CD14-positive monocyte (primary cell): ENCODE measurements around the gene FAT1. TPM values are rescaled to one million over a fixed set of nuclear protein-coding genes. Genes with fewer than 3 reads are reported as not detected.
A peak's percentile ranks its signal among the peaks of the same experiment; 100 is the strongest.

Experiments
- DNase-seq, 3 donors: peaks; one replicate each; pipeline ENCODE4 v3.0.0-alpha.2; 2011 to 2022
- H2AFZ ChIP-seq: 2 replicates; pipeline ENCODE4 v1.6.0; 2012; ENCODE audit warnings: mild to moderate bottlenecking, low read depth, low read length, inconsistent platforms; ENCODE audit not compliant: insufficient read depth, poor library complexity, severe bottlenecking
- H3K27ac ChIP-seq, 2 donors: 1 replicate in 1 of 2; 2 replicates in 1 of 2; pipeline ENCODE4 v1.5.1; 2012 to 2013; ENCODE audit warnings: low read length in 2 of 2, control low read depth in 1 of 2, inconsistent platforms in 1 of 2, low read depth in 1 of 2, mild to moderate bottlenecking in 1 of 2
- H3K27me3 ChIP-seq, 2 donors: one replicate each; pipeline versions ENCODE4 v1.6.0 to v1.6.1; 2011 to 2013; ENCODE audit warnings: low read length in 2 of 2; ENCODE audit not compliant: control insufficient read depth in 2 of 2, insufficient read depth in 2 of 2
- H3K36me3 ChIP-seq, 2 donors: replicated peaks in 1 of 2; 1 replicate in 1 of 2; 2 replicates in 1 of 2; pipeline versions ENCODE4 v1.5.1 to v1.6.1; 2012 to 2013; ENCODE audit warnings: low read length in 2 of 2, control low read depth in 1 of 2, inconsistent platforms in 1 of 2, mild to moderate bottlenecking in 1 of 2; ENCODE audit not compliant: insufficient read depth in 2 of 2, control insufficient read depth in 1 of 2
- H3K4me1 ChIP-seq, 2 donors: 1 replicate in 1 of 2; 2 replicates in 1 of 2; pipeline versions ENCODE4 v1.5.1 to v1.6.1; 2012 to 2013; ENCODE audit warnings: low read length in 2 of 2, control low read depth in 1 of 2, inconsistent platforms in 1 of 2, mild to moderate bottlenecking in 1 of 2, moderate library complexity in 1 of 2; ENCODE audit not compliant: insufficient read depth in 2 of 2, control insufficient read depth in 1 of 2
- H3K4me2 ChIP-seq: replicated peaks from 2 replicates; pipeline ENCODE3; 2012; ENCODE audit warnings: low read length, moderate library complexity, mild to moderate bottlenecking; ENCODE audit not compliant: poor library complexity, severe bottlenecking; ENCODE audit errors: extremely low read depth
- H3K4me3 ChIP-seq, 3 experiments: fragments of 200-600 bp in 1 of 3; sonication (generic) in 1 of 3; replicated peaks in 1 of 3; 1 replicate in 2 of 3; 2 replicates in 1 of 3; pipeline ENCODE4 v1.5.1; 2011 to 2013; ENCODE audit warnings: low read length in 3 of 3, mild to moderate bottlenecking in 3 of 3, control low read depth in 2 of 3, low read depth in 2 of 3, inconsistent platforms in 1 of 3, moderate library complexity in 1 of 3
- H3K79me2 ChIP-seq: 2 replicates; pipeline ENCODE4 v1.6.0; 2012; ENCODE audit warnings: mild to moderate bottlenecking, control low read depth, inconsistent platforms, low read length, moderate library complexity; ENCODE audit not compliant: insufficient read depth
- H3K9ac ChIP-seq: 2 replicates; pipeline ENCODE4 v1.6.0; 2017; ENCODE audit warnings: low read length, mild to moderate bottlenecking; ENCODE audit not compliant: insufficient read depth, poor library complexity, severe bottlenecking
- H3K9me3 ChIP-seq, 2 donors: replicated peaks in 1 of 2; 1 replicate in 1 of 2; 2 replicates in 1 of 2; pipeline versions ENCODE4 v1.5.1 to v1.6.1; 2012 to 2013; ENCODE audit warnings: low read length in 2 of 2, control low read depth in 1 of 2; ENCODE audit not compliant: control insufficient read depth in 1 of 2, insufficient read depth in 1 of 2
- H4K20me1 ChIP-seq: 2 replicates; pipeline ENCODE4 v1.6.0; 2012; ENCODE audit warnings: mild to moderate bottlenecking, low read length, control low read depth, moderate library complexity; ENCODE audit not compliant: insufficient read depth
- H3K27ac Mint-ChIP-seq, 7 donors: one replicate each; pipeline ENCODE4 v1.8.0; 2020; ENCODE audit warnings: mild to moderate bottlenecking in 7 of 7, mixed read lengths in 7 of 7, moderate library complexity in 6 of 7, inconsistent platforms in 2 of 7
- H3K27me3 Mint-ChIP-seq, 3 donors: one replicate each; pipeline ENCODE4 v1.8.0; 2021 to 2022; ENCODE audit warnings: low read depth in 3 of 3, mild to moderate bottlenecking in 3 of 3, mixed read lengths in 3 of 3, moderate library complexity in 3 of 3, inconsistent platforms in 1 of 3
- H3K36me3 Mint-ChIP-seq, 2 donors: one replicate each; pipeline ENCODE4 v1.8.0; 2020; ENCODE audit warnings: mixed read lengths in 2 of 2, inconsistent platforms in 1 of 2, mild to moderate bottlenecking in 1 of 2
- H3K4me1 Mint-ChIP-seq: one replicate; pipeline ENCODE4 v1.8.0; 2020; ENCODE audit warnings: mild to moderate bottlenecking, mixed read lengths
- H3K4me3 Mint-ChIP-seq, 2 donors: one replicate each; pipeline ENCODE4 v1.8.0; 2020; ENCODE audit warnings: mild to moderate bottlenecking in 2 of 2, mixed read lengths in 2 of 2, moderate library complexity in 1 of 2
- H3K9me3 Mint-ChIP-seq, 7 donors: one replicate each; pipeline ENCODE4 v1.8.0; 2020 to 2022; ENCODE audit warnings: mixed read lengths in 7 of 7, mild to moderate bottlenecking in 6 of 7, moderate library complexity in 6 of 7, inconsistent platforms in 2 of 7
- WGBS: methylation state at CpG from one replicate; pipeline ENCODE4 v1.1.5; 2013; ENCODE audit warnings: missing lambda C conversion rate; ENCODE audit not compliant: insufficient coverage; 5-methylcytosine and 5-hydroxymethylcytosine counted together
- intact Hi-C, 2 donors: fragments of 100-400 bp; cut with micrococcal nuclease; formaldehyde crosslinking; loops; one replicate each; pipeline versions ENCODE4 v1.15.0 to v1.15.1; 2023
- polyA plus RNA-seq, 3 donors: library from polyadenylated mRNA; depleted of rRNA in 1 of 3; unstranded in 2 of 3; stranded (reverse) in 1 of 3; fragments of 300-500 nt in 2 of 3; fragments of >200 nt in 1 of 3; fragmentation: Illumina TruSeq in 2 of 3; gene quantifications; 1 replicate in 2 of 3; 2 replicates in 1 of 3; pipeline ENCODE4 v1.2.3, GENCODE V29; 2012 to 2021
- TF ChIP-seq, protein P1 (sequence below): fragments of 200-600 bp; IDR thresholded peaks from one replicate; pipeline ENCODE4 v1.8.0; 2022; ENCODE audit warnings: antibody characterized with exemption, mild to moderate bottlenecking

FAT1 gene
- polyA plus RNA-seq, 3 donors = not detected

DNA sequence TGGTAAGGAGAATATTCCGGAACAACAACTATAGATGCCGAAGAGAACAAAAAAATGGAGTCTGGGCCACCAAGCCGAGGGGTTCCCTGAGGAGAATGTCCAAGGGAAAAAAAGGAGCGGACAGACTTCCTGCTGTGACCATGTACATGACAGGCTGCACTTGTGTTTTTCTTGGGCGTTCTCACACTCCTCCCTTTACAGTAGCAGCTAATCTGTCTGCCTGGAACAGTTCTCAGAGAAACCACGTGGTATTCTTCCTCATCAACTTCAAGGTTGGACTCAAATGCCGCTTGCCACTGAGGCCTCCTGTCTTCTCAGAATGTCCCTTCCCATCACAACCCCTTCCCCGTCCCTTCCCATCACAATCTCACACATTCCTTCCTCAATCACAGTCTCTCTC lies 137.5 kb downstream of the FAT1 start:
- no peaks in the 10 kb centered on the region for H3K36me3 Mint-ChIP-seq
- H3K4me1 Mint-ChIP-seq = no peaks in the 10 kb centered on the region
- H3K9me3 Mint-ChIP-seq = peaks cover 0 to 6% (median 1%) of the 10 kb centered on the region in 7 donors
- 84% methylated on average over 7 of the region's 8 CpGs for WGBS
- H3K4me2 ChIP-seq = no peak overlapping the region
- no peak for DNase-seq
- H3K4me1 ChIP-seq = no peaks in the 10 kb centered on the region
- peak overlapping the region in 1 of 2 donors; percentile 0 for H3K4me3 Mint-ChIP-seq
- H3K9ac ChIP-seq = no peak overlapping the region
- no peak overlapping the region for H3K27ac Mint-ChIP-seq
- peaks cover 0 to 5% of the 10 kb centered on the region in 2 donors for H3K9me3 ChIP-seq
- TF ChIP-seq, protein P1, sequence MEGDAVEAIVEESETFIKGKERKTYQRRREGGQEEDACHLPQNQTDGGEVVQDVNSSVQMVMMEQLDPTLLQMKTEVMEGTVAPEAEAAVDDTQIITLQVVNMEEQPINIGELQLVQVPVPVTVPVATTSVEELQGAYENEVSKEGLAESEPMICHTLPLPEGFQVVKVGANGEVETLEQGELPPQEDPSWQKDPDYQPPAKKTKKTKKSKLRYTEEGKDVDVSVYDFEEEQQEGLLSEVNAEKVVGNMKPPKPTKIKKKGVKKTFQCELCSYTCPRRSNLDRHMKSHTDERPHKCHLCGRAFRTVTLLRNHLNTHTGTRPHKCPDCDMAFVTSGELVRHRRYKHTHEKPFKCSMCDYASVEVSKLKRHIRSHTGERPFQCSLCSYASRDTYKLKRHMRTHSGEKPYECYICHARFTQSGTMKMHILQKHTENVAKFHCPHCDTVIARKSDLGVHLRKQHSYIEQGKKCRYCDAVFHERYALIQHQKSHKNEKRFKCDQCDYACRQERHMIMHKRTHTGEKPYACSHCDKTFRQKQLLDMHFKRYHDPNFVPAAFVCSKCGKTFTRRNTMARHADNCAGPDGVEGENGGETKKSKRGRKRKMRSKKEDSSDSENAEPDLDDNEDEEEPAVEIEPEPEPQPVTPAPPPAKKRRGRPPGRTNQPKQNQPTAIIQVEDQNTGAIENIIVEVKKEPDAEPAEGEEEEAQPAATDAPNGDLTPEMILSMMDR = no peak
- H3K27me3 ChIP-seq = no peaks in the 10 kb centered on the region
- H3K4me3 ChIP-seq = no peak overlapping the region
- no peak overlapping the region for H2AFZ ChIP-seq
- H3K79me2 ChIP-seq = no peaks in the 10 kb centered on the region
- H3K27ac ChIP-seq = no peak overlapping the region
- no peaks in the 10 kb centered on the region for H3K36me3 ChIP-seq
- intact Hi-C loops = no loop called here
- no peaks in the 10 kb centered on the region for H4K20me1 ChIP-seq
- peaks cover 0 to 4% (median 3%) of the 10 kb centered on the region in 3 donors for H3K27me3 Mint-ChIP-seq

DNA sequence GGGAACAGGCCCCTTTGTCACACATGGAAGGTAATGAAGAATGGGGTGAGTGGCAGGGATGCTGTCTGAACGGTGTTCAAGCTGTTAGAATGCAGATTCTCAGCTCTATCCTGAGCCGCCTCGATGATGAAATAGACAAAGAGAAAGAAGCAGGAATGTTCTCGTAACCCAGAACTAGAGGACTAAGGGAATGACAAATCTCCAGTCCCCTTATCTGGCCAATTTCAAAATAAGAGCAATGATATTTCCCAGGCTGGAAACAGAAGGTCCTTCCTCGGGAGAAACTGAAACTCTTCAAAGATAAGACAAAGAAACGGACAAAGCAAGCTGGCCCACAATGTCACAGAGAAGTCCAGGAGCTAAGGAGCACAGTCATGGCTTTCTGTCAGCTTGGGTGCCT lies 138.7 kb downstream of the FAT1 start:
- 86% methylated on average over 6 of the region's 6 CpGs for WGBS
- peaks cover 0 to 5% of the 10 kb centered on the region in 2 donors for H3K9me3 ChIP-seq
- H4K20me1 ChIP-seq = no peaks in the 10 kb centered on the region
- H3K4me1 Mint-ChIP-seq = no peaks in the 10 kb centered on the region
- H3K27ac Mint-ChIP-seq = no peak overlapping the region
- H3K4me3 ChIP-seq = no peak overlapping the region
- no peak overlapping the region for H3K27ac ChIP-seq
- no peaks in the 10 kb centered on the region for H3K79me2 ChIP-seq
- TF ChIP-seq, protein P1 = no peak
- no peak overlapping the region for H3K4me3 Mint-ChIP-seq
- no peaks in the 10 kb centered on the region for H3K4me1 ChIP-seq
- DNase-seq = no peak
- peaks cover 0 to 3% (median 0%) of the 10 kb centered on the region in 3 donors for H3K27me3 Mint-ChIP-seq
- no peak overlapping the region for H3K9ac ChIP-seq
- no peak overlapping the region for H2AFZ ChIP-seq
- peaks cover 0 to 8% (median 1%) of the 10 kb centered on the region in 7 donors for H3K9me3 Mint-ChIP-seq
- H3K36me3 Mint-ChIP-seq = no peaks in the 10 kb centered on the region
- intact Hi-C loops = no loop called here
- H3K4me2 ChIP-seq = no peak overlapping the region
- H3K27me3 ChIP-seq = no peaks in the 10 kb centered on the region
- no peaks in the 10 kb centered on the region for H3K36me3 ChIP-seq
